Measurements from ENCODE around the gene EVX2. TPM values are rescaled to one million over a fixed set of nuclear protein-coding genes. Genes with fewer than 3 reads are reported as not detected.

EVX2 gene
- total RNA-seq, 1 donor, result not detected

DNA sequence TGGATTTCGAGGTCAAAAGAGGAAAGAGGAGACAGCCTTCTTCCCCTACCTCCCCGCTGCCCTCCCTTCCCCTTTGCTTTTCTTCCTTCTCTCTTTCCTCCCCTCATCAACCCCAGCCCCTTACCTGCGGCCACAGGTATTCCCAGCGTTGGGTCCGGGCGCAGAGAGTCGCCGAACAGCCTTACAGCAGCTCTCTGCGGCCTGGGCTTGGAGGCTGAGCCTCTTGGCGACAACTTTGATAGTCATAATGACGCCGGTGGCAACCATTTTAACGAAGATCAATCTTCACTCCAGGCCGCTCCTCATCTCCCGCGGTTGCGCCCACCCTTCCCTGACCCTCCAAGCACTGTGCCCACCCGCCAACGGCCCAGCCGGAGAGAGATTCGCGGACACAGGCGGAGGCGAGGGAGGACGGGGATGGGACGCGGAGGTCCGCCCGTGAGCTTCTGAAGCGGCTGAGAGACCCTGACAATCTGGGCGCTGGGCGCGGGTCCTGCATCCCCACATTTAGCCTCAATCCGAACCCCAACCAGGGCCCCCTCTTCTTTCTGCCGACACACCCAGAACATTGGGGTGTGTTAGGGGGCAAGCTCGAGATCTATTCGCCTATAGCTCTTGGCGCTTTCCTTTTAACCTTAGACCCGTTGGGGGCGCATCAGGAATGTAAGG, 1.5 kb upstream of the EVX2 start:
- DNase-seq (ENCODE audit: low read depth in 2 of 3, low spot score in 2 of 3), result no peak

DNA sequence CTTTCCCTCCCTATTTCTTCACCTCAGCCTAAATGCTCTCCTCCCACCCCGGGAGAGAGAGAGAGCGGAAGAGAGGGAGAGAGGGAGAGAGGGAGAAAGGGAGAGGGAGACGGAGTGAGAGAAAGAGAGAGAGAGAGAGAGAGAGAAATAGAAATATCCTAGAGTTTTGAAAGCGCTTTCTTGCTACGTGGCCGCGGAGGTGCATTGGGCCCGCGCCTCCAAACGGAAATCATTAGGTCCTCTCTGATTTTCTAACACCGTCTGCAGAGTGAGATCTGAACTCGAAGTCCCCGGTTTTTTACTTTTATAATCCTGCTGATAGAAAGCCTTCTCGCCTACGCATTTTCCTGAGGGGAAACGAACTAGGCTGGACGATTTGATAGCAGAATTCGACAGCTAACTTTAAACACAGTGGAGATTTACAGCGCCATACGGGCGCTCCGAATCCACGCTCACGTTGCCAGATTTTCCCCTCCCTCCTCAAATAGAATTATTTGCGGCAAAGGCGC, 903 bp upstream of the EVX2 start:
- no peak for DNase-seq (ENCODE audit: low read depth in 2 of 3, low spot score in 2 of 3)

DNA sequence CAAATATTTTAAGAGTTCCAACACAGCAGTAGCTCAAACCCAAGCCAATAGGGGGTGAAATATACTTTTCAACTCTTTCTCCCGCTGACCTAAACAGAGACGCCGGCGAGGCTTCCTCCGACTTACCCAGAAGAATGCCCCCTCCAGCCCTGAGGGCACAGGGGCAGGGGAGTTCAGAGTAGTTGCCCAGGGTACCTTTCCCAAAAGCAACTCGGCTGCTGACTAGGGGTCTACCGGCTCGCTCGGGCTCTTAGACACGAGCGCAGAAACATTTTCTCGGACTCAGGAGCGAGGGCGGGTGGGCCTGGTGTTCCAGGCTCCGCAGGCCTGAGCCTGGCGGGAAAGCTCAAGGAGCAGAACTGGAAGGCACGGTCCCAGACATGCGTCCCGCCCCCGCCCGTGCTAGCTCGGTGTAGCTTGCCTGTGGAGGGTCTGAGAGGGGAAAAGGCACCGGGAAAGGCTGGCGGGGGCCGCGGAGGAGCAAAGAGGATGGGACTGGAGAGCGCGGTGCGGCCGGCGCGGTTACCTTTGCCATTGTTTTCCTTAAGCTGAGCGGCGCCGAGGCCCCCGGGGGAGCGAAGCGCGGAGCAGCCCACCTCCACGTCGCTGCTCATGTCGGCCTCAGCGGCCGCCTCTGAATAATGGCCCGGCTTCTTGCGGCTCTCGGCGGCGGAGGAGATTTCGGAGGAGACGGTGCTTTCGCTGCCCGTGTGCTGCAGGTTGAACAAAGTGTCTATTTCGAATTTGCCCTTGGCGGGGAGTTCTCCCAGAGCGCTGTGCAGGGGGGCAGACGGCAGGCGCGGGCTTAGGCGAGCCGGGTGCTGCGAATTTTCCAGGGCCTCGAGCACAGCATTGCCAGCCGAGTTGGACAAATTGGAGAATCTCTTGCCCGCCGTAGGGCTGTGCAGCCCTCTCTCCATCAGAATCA, 674 bp downstream of the EVX2 start:
- DNase-seq (ENCODE audit: low read depth in 2 of 3, low spot score in 2 of 3), result no peak

DNA sequence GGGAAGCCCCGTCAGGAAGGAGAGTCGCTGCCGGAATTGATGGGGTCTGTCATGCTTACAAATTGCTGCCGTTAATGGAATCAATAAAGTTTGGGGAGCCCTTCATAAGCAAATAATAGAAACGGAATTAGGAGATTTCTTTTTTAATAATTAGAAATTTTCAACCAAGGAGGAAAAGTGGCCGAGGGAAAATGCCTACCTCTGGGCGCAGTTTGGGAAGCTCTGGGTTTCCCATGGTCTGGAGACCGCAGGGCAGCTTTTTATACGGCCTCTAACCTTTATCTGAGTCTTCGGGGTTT, 1.3 kb downstream of the EVX2 start:
- DNase-seq (ENCODE audit: low read depth in 2 of 3, low spot score in 2 of 3), result no peak

DNA sequence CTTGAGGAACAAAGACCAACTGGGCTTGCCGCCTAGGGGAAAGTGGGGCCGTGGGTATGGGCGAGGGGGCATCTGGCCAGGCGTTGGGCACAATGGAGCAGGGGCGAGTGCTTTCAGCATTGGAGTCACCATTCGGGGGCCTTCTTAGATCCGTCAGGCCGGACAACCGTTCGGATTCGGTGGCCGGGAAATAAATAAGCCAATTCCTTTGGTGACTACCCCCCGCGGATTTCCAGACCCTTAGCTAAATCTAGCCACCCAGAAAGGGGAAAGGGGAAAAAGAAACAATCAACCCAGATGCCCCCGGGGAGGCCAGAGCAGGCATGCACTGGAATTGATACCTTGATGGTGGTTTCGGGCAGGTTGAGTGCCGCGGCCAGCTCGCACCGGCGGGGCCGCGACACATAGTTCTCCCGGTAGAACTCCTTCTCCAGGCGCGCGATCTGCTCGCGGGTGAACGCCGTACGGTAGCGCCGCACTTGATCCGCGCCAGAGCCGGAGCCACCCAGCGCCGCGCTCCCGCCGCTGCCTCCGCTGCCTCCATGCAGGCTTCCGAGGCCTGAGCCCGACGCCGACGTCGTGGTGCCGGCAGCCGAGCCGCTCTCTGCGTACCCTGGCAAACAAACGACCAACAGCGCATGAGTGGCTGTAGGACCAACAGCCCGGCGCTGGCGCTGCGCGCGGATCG, 1.8 kb downstream of the EVX2 start:
- DNase-seq (ENCODE audit: low read depth in 2 of 3, low spot score in 2 of 3), result no peak

DNA sequence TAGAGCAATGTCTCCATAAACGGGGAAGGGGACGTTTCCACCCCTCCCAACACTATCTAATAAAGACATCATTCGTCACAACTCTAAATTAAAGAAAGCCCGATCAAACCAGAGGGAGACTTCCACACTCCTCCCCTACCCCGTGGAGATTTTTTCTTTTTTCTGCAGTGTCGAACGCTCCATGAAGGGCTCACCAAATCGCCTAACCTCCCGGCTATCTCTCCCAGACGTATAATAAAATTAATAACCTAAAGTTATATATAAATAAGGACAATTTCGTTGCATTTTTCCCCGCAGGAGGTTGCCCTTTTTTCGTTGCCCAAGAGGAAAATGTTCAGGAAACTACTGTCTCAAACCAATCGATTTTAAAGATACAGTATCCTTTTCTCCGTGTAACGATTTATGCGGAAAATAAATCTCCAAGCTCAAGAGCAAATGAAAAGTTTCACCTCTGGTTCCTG, 2.4 kb downstream of the EVX2 start:
- no peak for DNase-seq (ENCODE audit: low read depth in 2 of 3, low spot score in 2 of 3)

DNA sequence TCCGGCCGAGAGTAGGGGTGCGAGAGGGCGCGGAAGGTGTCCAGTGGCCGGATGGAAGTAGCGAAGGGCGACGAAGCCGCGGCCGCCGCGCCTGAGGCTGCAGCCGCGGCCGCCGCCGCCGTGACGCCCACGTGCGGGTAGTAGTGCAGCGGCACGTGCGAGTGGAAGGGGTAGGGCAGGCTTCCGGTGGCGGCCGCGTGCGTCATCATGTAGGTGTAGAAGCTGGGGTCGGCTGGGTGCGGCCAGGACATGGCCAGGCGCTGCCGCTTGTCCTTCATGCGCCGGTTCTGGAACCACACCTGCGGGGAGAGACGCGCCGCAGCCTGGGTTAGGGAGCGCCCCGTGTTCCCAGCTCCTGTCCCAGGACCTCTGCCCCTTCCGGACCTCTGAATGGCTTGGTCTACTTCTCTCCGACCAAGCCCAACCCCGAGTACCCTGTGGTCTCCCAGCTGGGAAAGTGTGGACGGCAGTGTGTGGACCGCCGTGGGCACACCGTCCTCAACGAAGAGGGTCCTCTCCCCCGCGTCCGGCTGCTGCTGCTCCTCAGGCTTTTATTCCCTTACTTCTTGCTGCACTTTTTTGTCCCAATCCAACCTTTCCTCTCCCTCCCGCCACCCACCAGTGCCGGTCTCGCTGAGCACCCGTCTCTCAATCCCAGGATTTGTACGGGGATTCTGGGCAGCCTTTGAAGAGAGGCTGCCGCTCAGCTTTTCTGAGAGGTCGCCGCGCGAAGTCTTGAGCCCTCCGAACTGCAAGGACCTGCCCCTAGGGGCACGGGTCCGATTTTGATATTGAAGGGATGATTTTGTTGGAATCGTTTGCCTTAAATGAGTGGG, 3.0 kb downstream of the EVX2 start:
- DNase-seq (ENCODE audit: low read depth in 2 of 3, low spot score in 2 of 3), result peak in 1 of 3 donors; percentile 6

DNA sequence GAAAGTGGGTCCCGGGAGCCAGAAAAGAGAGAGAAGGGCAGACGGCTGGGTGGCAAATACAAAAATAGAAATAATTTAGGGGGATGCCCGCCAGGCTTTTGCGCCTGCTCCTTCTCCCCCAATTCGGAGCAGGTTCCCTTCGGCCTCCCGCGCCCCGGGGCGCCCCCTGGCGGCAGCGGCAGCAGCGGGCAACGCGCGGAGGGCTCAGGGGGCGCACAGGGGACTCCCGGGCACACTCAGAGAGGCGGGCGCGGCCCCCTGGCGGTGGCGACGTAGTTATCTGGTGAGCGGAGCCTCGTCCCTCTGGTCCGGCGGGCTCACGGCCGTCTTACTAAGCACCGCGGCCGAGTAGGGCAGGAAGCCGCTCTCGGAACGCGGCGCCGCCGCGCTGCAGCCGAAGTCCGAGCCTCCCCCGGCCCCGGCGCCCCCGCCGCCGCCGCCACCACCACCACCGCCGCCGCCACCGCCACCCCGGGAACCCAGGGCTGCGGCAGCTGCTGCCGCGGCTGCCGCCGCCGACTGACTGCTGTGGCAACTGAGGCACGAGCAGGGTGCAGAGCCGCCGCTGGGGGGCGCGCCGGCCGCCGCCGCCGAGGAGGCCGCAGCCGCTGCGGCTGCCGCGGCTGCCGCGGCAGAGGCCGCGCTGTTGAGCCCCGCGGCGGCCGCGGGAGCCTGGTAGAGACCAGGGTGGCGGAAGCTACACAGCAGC, 3.8 kb downstream of the EVX2 start:
- DNase-seq (ENCODE audit: low read depth in 2 of 3, low spot score in 2 of 3), result peak in 2 of 3 donors; percentile 73 to 76

DNA sequence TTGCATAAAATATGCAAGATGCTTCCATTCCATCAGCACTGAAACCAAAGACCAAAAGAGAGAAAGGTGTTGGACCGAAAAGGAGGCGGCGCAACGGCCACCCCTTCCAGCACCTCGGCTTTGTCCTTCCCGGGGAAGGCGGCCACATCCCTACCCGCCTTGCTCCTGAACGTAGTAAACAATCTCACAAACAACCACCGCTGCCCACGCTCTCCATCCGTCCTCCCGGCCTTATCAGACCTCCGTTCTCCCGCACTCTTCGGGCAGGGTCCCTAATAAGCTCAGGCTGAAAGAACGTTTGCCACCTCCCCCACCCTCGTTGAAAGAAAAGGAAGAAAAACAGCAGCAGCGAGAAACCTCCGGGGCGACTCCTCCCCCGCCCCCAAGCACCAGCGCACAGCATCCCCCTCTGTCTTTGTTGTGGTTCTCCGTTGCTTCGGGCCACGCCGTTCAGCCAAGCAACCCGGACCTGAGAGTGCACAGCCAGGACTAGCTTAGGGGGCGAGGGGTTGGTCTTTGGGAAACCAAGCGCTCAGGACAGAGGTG, 4.4 kb downstream of the EVX2 start:
- DNase-seq (ENCODE audit: low read depth in 2 of 3, low spot score in 2 of 3), result peak in 1 of 3 donors; percentile 11

DNA sequence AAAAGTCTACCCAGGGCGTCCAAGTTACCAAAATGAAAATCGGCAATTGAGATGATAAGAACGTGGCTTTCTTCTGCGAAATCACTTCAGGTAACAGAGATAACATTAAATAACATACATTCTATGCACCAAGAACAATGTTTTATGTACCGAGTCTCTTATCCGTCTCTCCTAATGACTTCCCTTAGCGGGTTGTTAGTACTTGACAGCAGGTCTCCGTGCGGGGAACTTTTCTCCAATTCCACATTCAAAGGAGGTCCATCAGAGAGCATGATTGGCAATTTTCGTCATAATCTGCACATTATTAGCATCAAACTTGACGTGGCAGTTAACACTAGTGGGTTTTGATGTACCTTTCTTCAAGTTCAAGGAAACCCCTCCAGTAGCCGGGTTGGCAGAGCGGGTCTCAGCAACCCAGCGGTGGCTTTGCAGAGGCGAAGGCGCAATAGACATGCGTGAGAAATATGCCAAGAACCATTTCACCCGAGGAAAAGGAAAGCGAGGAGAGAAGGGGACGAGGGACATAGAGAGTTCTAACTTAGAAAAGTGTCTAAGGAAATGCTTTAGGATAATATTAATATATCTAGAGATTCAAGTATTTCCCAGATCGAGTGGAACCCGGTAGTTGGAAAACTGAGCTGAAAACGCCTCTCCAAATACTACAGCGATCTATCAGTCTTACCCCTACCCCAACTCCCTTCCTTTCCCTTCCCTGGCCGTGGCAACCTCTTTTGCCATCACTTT, 5.0 kb downstream of the EVX2 start:
- peak in 1 of 3 donors; percentile 34 for DNase-seq (ENCODE audit: low read depth in 2 of 3, low spot score in 2 of 3)

DNA sequence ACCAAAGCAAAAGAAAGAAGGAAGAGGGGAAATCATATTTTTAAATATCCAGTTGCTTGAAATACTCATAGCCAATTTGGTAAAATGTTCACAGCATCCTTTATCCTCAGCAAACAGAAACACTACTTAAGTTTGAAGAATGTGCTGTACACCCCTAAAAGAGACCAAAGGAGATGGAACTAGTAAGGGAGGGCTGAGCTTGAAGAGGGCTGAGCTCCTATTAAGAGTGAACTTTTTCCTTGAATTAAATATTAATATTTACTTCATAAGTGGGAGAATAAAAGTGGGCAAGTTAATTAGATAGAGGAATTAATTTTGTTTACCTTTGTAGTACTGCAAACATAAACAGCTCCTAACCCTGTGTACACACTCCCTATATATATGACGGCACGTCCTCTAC, 7.0 kb downstream of the EVX2 start:
- DNase-seq (ENCODE audit: low read depth in 2 of 3, low spot score in 2 of 3), result no peak

DNA sequence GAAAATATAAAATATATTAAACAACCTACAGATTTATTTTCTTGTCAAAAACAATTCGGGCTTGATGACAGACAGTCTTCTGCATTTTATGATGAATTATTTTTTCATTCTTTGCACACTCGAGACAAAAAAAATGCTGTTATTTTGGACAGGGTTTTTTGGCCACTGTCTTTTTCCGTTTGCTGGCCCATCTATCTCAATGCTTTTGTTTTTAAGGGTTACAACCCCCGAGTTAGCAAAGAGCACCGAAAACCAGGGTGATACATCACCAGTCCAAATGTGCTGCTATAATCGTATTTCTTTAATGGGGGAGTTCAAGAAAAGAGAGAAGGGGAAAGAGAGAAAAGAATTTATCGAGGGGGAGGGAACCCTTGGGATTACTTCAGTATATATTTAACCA, 7.7 kb downstream of the EVX2 start:
- peak in 1 of 3 donors; percentile 15 for DNase-seq (ENCODE audit: low read depth in 2 of 3, low spot score in 2 of 3)

DNA sequence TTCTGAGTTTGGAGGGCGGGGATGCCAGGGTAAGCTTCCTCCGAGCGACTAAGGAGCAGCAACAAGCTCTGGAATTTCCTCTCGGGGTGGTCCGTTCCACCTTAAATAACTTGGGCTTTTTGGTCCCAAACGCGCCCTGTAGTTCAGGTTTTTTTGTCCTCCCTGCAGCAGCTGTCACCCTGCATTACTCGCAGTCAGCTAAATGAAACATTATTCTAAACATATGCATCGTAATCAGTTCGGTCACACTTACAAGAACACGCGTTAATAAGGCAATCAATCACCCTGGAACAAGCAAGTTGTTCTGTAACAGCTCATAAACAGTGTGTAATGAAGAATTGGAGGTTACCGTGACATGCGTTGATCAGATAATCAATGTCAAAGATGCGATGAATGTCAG, 8.3 kb downstream of the EVX2 start:
- peak in 1 of 3 donors; percentile 20 for DNase-seq (ENCODE audit: low read depth in 2 of 3, low spot score in 2 of 3)

DNA sequence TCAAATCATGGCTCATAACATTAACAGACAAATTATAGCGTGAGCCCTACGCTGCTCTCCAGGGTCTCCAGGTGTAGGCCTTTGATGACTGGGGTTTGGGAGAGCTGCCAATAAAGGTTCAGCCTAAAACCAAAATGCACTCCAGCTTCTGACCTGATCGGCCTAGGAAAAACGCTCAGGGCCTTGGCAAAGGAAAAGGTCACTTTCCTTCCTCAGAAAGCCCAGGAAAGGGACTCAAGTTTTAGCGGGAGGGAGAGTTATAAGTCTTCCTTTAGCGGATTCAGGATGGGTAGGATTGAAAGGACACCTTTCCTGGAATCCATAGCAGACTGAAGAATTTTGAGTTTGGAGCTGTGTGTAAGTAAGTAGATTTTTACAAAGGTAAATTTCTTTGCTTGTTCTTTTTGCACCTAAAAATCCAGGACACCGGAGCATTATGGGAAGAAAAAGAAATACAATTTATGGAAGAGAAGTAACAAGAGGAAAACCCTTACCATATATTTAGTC, 8.8 kb downstream of the EVX2 start:
- DNase-seq (ENCODE audit: low read depth in 2 of 3, low spot score in 2 of 3), result no peak

DNA sequence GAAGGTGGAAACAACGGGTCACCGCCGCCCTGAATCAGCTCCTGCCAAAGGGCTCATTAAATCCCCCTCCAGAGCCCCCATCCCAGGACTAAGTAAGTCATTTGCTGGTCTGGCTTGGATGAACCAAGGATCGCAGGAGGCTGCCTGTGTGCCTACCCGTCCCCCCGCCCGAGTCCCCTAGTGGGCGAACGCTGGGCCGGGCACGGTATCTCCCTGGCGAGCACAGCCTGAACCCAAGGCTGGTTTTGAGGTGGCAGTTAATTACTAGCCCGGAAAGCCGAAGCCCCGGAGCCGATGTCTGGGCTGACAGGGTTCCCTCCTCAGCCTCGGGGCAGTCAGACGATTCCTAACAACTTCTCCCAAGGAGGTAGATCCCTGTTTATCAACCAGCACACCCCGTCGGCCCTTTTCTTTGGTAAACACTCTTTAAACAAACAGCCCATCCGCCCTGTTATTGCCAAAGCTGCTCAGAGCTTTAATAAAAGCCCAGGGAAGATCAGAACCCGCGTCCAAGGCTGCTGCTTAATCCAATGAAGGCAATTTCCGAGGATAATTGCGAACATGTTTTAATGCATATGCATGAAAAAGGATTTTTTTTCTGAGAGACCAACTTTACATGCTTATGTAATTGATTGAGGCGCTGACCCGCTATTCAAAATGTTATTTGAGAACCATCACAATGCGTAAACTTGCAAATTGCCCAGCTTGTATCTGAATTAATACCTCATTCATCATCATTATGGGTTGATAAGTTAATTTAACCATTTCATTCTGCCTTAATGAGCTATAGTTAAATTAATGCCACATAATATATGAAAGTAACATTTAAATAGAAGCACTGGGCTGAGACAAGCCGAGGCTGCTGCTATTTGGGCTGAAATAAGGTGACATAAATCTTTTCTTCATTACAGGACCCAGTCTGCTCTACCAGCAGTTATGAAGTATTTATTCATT, 10.5 kb downstream of the EVX2 start:
- DNase-seq (ENCODE audit: low read depth in 2 of 3, low spot score in 2 of 3), result peak in 1 of 3 donors; percentile 23

DNA sequence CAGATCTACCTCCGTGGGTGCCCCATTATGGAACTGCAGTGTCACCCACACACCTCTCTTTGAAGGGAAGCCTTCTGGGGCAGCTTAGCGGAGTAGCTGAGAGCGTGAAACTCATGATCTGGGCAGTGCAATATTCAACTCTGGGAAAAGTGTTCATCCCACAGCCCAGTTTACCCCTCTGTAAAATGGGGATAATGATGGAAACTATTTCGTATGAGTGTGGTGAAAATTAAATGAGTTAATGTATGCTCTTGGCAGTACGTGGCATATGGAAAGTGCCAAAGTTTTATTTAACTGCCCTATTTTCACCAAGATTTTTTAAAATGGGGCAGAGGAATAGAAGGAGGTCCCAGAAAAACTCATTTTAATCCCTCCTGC, 11.5 kb downstream of the EVX2 start:
- DNase-seq (ENCODE audit: low read depth in 2 of 3, low spot score in 2 of 3), result no peak

Data from hematopoietic multipotent progenitor cell (in vitro differentiated cells).